ENCODE data around the gene ZBTB42. TPM values are rescaled to one million over a fixed set of nuclear protein-coding genes. Genes with fewer than 3 reads are reported as not detected.

The ZBTB42 gene
- total and polyA plus RNA-seq, 2 of the 13 experiments (the other 11 are each of a cell fraction or from before 2014, with no cell fraction given), result 2.8 to 4.2 TPM

DNA sequence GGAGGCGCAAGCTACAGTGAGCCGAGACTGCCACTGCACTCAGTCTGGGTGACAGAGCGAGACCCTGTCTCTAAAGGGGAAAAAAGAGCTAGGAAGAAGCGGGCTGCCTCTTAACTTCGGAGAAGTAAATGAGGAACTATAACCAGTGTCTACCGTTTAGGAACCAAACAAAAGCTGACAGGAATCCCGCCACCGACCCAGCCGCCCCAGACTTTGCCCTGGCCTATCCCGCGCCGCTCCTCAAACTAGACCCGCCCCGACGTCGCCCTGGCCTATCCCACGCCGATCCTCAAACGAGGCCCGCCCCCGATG lies 48.5 kb upstream of the ZBTB42 start (continued):
- TF ChIP-seq KLF12 (CRISPR knock-in tag; IDR thresholded peaks at IDR 0.05; ENCODE audit: borderline replicate concordance) (no peak), THAP11 (CRISPR knock-in tag; IDR thresholded peaks at IDR 0.05) (no peak), SRF (IDR thresholded peaks at IDR 0.05; ENCODE audit: low read depth, low read length) (no peak), ZBTB21 (CRISPR knock-in tag; IDR thresholded peaks at IDR 0.05) (no peak), CAMTA2 (CRISPR knock-in tag; IDR thresholded peaks at IDR 0.05; ENCODE audit: borderline replicate concordance) (no peak), POLR2A (IDR thresholded peaks at IDR 0.05; ENCODE audit: insufficient read depth in 1 of 2, low read depth in 2 of 2, low read length in 2 of 2) (peak; percentile 30 to 72; a peak in 3 of 4 replicates), ZNF552 (CRISPR knock-in tag; IDR thresholded peaks at IDR 0.05; ENCODE audit: borderline replicate concordance) (0 out of 2 replicates have a peak, but pooled peaks have one; percentile 15), DMAP1 (CRISPR knock-in tag; IDR thresholded peaks at IDR 0.05) (no peak), NR1H2 (CRISPR knock-in tag; IDR thresholded peaks at IDR 0.05; ENCODE audit: borderline replicate concordance, low read depth) (no peak), MIER2 (CRISPR knock-in tag; IDR thresholded peaks at IDR 0.05) (no peak)
- TF ChIP-seq, protein P1, sequence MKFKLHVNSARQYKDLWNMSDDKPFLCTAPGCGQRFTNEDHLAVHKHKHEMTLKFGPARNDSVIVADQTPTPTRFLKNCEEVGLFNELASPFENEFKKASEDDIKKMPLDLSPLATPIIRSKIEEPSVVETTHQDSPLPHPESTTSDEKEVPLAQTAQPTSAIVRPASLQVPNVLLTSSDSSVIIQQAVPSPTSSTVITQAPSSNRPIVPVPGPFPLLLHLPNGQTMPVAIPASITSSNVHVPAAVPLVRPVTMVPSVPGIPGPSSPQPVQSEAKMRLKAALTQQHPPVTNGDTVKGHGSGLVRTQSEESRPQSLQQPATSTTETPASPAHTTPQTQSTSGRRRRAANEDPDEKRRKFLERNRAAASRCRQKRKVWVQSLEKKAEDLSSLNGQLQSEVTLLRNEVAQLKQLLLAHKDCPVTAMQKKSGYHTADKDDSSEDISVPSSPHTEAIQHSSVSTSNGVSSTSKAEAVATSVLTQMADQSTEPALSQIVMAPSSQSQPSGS (CRISPR knock-in tag; IDR thresholded peaks at IDR 0.05), result no peak
- TF ChIP-seq, protein P2, sequence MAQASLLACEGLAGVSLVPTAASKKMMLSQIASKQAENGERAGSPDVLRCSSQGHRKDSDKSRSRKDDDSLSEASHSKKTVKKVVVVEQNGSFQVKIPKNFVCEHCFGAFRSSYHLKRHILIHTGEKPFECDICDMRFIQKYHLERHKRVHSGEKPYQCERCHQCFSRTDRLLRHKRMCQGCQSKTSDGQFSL (CRISPR knock-in tag; IDR thresholded peaks at IDR 0.05), result no peak
- TF ChIP-seq, protein P3, sequence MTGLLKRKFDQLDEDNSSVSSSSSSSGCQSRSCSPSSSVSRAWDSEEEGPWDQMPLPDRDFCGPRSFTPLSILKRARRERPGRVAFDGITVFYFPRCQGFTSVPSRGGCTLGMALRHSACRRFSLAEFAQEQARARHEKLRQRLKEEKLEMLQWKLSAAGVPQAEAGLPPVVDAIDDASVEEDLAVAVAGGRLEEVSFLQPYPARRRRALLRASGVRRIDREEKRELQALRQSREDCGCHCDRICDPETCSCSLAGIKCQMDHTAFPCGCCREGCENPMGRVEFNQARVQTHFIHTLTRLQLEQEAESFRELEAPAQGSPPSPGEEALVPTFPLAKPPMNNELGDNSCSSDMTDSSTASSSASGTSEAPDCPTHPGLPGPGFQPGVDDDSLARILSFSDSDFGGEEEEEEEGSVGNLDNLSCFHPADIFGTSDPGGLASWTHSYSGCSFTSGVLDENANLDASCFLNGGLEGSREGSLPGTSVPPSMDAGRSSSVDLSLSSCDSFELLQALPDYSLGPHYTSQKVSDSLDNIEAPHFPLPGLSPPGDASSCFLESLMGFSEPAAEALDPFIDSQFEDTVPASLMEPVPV (CRISPR knock-in tag; IDR thresholded peaks at IDR 0.05), result no peak
- TF ChIP-seq, protein P4, sequence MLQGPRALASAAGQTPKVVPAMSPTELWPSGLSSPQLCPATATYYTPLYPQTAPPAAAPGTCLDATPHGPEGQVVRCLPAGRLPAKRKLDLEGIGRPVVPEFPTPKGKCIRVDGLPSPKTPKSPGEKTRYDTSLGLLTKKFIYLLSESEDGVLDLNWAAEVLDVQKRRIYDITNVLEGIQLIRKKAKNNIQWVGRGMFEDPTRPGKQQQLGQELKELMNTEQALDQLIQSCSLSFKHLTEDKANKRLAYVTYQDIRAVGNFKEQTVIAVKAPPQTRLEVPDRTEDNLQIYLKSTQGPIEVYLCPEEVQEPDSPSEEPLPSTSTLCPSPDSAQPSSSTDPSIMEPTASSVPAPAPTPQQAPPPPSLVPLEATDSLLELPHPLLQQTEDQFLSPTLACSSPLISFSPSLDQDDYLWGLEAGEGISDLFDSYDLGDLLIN (CRISPR knock-in tag; IDR thresholded peaks at IDR 0.05; ENCODE audit: borderline replicate concordance), result no peak
- TF ChIP-seq, protein P5, sequence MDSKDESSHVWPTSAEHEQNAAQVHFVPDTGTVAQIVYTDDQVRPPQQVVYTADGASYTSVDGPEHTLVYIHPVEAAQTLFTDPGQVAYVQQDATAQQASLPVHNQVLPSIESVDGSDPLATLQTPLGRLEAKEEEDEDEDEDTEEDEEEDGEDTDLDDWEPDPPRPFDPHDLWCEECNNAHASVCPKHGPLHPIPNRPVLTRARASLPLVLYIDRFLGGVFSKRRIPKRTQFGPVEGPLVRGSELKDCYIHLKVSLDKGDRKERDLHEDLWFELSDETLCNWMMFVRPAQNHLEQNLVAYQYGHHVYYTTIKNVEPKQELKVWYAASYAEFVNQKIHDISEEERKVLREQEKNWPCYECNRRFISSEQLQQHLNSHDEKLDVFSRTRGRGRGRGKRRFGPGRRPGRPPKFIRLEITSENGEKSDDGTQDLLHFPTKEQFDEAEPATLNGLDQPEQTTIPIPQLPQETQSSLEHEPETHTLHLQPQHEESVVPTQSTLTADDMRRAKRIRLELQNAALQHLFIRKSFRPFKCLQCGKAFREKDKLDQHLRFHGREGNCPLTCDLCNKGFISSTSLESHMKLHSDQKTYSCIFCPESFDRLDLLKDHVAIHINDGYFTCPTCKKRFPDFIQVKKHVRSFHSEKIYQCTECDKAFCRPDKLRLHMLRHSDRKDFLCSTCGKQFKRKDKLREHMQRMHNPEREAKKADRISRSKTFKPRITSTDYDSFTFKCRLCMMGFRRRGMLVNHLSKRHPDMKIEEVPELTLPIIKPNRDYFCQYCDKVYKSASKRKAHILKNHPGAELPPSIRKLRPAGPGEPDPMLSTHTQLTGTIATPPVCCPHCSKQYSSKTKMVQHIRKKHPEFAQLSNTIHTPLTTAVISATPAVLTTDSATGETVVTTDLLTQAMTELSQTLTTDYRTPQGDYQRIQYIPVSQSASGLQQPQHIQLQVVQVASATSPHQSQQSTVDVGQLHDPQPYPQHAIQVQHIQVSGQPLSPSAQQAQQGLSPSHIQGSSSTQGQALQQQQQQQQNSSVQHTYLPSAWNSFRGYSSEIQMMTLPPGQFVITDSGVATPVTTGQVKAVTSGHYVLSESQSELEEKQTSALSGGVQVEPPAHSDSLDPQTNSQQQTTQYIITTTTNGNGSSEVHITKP (CRISPR knock-in tag; IDR thresholded peaks at IDR 0.05; ENCODE audit: low read depth), result no peak

Measured in HepG2 (cell line).